NCI-H524 (cell line): Measurements from ENCODE around the gene IL6R.

Experiments used
- DNase-seq, 2 experiments: peaks; one replicate each; lab custom pipeline; 2025; lab: John Stamatoyannopoulos, UW

IL6R gene

DNA sequence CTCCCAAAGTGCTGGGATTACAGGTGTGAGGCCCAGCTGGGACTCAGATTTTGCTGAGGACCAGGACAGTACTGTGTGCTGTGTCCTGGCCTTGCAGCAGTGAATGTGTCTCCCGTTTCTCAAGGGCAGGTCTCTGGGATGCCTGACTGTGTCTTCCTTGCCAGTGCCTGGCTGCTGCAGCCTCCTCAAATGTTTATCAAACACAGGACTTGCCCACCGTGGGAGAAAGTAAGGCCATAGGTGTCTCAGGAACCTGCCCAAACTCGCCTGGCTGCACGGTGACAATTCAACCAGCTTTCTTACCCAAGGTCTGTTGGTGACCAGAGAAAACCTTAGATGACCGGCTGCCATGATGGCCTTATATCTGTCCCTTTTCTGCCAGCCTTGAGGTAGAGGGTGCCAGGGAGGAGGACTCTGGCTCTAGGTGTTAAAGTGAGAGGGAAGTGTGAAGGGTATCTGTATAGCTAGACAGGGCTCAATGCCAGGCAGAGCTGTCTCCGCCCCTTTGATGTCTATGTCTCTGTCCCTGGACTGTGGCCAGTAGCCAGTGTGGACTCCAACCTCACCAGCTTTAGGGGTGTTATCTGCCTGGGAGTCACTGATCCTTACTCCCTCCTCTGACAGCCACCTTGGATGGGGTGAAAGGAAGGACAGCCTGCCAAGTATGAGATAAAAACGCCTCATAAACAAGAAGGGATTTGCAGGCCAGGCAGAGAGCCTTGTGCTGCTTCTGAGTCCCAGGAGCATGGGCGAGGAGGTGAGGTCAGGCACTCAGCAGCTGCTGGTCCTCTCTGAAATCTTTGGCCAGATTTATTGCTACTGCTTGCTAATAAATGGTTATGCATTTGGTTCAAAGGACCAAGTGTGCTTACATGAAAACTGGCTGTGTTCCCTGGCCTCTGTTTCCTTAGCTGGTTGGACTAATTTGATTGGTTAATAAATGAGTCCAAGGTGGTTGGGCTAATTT lies 22.3 kb downstream of the IL6R start:
- DNase-seq: no peak

DNA sequence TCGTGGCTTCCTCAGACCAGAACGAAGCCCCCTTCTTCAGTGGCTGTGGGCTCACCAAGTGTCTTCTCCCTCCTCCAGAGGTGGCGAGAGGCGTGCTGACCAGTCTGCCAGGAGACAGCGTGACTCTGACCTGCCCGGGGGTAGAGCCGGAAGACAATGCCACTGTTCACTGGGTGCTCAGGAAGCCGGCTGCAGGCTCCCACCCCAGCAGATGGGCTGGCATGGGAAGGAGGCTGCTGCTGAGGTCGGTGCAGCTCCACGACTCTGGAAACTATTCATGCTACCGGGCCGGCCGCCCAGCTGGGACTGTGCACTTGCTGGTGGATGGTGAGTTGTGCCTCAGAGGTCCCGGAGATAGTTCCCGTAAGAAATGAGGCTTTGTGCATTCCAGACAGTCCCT lies 24.0 kb downstream of the IL6R start:
- no peak for DNase-seq

DNA sequence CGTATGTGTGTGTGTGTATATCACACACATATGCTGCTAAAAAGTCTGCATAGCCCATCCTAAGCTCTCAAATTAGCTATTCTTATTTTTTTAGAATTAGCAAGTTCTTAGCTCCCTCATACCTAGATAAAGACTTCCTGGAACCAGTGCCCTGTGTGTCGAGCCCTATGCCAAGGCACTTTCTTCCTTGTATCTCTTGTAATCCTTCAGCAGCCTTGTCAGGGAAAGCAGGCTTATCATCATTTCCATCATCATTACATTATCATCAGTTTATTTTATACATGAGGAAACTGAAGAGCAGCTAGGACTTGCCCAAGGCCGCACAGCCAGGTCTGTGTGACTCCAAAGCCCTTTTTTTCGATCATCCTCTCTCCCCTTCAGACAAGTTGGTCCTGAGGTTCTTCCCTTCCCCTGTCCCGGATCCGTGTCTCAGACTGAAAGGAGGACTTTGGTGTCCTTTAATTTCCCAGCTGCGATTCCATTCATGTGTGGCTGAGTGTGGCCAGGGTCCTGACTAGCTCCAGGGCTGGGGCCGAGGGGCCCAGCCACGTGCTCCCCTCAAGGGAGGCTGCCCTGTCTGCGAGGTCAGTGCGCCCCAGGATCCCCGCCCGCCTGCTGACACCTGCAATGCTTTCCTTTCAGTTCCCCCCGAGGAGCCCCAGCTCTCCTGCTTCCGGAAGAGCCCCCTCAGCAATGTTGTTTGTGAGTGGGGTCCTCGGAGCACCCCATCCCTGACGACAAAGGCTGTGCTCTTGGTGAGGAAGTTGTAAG lies 24.9 kb downstream of the IL6R start:
- DNase-seq: no peak

DNA sequence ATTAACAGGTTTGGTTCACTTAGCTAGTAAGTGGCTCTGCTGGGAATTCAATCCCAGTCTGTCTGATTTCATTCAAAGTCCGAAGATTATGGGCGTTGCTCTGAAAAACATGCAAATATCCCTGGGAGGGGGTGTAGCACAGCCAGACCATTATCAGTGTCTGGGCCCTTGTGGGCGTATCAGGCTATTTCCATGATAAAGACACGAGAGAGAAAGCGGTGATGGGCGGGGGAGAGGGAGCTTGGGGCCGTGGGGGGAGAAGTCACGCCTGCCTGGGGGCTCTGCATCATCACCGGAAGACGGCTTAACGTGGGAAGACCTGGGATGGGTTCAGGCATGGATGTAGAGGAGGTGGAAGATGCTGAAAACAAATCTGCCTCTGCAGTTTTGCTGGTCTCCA lies 25.8 kb downstream of the IL6R start:
- DNase-seq: no peak

- no peak for DNase-seq
Observed at GRCh38 chr1:154431586-154432373, 26.6 kb downstream of the IL6R start.

GRCh38 chr1:154433161-154433764 lies 28.1 kb downstream of the IL6R start:
- no peak for DNase-seq

DNA sequence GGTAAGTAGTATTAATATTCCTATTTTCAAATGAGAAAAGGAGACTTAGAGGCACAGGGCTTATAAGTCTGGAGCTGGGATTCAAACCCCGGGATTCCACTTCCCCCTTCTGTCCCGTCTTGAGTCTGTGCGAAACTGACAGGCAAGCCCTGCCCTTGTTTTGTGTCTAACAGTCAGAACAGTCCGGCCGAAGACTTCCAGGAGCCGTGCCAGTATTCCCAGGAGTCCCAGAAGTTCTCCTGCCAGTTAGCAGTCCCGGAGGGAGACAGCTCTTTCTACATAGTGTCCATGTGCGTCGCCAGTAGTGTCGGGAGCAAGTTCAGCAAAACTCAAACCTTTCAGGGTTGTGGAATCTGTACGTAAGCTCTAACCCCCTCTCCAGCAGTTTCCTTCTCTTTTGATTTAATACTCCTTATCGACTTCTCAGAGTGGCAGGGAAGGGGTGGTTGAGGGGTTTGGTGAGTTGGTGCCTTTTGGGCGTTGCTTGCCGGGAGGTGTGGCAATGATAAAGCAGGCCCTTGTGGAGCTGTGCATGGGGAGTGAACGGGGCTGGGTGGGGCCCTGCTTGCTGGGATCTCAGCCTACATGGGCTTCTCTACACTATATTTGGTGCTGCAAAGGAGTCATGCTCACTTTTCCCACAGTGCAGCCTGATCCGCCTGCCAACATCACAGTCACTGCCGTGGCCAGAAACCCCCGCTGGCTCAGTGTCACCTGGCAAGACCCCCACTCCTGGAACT lies 29.4 kb downstream of the IL6R start:
- no peak for DNase-seq

DNA sequence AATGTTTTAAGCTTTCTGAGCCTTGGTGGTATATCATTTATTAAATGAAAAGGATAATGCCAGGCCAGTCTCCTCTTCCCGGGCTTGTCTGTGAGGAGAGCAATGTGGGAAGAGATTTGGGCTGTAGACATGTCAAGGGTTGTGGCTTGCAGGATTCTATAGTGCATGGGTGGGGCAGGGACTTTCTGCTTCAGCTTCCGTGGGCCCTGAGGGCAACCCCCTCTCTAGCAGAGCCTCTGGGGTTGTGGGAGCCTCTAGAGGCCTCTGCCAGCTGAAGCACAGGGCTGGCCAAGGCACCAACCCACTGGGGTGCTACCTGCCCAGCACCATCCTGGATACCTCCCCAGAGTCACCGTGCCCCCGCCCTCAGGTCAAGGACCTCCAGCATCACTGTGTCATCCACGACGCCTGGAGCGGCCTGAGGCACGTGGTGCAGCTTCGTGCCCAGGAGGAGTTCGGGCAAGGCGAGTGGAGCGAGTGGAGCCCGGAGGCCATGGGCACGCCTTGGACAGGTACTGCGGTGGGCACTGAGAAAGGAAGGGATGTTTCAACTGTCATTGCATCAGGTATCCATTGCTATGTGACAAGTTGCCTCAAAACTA lies 30.6 kb downstream of the IL6R start:
- DNase-seq: no peak

DNA sequence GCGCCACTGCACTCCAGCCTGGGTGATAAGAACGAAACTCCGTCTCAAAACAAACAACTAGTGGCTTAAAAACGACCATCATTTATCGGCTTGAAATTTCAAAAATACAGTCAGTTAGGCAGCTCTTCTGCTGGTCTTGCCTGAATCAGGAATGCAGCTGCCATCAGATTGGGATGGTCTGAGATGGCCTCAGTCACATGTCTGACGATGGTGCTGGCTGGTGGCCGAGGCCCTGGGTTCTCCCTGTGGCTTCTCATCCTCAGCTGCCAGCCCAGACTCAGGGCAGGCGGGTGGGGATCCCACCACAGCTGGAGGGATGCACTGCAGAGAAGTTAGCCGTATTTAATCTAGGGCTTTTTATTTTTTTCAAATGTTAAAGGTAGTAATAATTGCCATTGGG lies 31.3 kb downstream of the IL6R start:
- DNase-seq: no peak

DNA sequence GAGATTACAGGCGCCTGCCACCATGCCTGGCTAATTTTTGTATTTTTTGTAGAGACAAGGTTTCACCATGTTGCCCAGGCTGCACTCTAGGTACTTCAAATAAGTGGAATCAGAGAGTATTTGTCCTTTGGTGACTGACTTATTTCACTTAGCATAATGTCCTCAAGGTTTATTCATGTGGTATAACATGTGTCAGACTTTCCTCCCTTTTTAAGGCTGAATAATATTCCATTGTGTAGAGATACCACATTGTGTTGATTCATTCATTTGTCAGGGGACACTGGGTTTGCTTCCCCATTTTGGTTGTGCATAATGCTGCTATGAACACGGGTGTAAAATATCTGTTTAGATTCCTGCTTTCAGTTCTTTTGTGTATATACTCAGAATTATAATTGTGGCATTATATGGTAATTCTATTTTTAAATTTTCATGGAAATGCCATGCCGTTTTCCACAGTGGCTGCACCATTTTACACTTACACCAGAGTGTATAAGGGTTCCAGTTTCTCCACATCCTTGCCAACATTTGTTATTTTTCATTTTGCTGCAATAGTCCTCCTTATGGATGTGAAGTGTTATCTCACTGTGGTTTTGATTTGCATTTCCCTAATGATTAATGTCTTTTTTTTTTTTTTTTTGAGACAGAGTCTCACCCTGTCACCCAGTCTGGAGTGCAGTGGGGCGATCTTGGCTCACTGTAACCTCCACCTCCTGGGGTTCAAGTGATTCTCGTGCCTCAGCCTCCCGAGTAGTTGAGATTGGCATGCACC lies 35.1 kb downstream of the IL6R start:
- no peak for DNase-seq

DNA sequence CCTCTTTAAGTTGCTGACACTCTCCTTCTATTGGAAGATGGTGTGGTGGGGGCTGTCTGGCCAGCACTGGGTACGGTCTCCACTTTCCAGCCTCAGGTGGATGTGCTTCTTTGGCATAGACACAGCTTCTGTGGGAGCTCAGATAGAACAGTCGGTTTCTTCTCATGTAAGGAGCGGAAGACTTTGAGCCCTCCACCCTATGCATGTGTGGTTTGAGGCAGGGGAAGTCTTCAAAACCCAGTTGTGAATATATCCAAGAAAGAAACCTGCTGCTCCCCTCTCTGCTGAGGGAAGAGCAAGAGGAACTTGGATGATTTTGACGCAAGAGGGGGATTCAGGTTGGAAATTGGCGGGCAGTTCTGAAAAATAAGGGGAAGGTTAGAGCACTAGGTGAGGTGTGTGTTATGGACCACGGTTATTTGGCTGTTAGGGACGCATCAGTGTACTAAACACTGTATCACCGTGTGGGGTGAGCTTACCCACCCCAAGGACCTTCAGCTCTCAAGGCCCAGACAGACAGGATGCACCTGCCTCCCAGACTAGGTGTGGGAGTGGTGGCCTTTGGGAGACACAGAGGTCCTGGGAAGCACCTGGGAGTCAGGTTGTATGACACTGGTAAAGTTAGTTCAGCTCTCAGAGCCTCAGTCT lies 36.2 kb downstream of the IL6R start:
- DNase-seq: no peak

DNA sequence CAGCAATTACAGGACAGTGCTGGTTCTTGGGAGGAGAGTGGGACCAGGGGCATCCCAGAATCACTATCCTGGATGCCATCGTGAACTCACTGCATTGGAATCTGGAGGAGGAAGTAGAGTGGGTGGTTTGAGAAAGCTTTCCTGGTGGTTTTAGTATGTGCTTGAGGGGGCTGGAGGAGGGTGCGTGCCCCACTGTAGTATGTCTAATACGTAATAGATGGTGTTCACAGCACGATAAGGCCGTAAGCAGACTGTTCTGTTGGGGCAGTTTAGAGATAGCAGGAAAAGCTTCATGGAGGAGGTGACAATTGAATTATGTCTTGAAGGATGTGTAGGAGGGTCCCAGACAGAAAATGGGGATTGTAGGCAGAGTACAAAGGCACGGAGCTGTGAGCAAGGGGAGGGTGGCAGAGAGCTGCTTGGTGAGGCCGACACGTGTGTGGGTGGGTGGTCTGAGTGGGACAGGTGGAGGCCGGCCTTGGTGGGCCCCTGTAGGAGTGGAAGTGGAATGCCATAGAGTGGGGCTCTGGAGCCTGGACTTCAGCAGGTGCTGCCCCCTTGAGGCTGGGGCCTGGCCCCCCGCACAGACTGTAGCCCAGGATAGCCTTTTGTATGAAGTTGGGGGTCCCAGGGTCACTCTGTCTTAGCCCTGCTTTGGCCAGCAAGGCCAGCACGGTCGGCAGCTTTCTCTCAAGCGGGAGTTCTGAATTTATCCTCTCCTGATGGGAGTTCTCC lies 37.0 kb downstream of the IL6R start:
- DNase-seq: no peak

- DNase-seq: no peak
Observed at GRCh38 chr1:154443274-154444013, 38.3 kb downstream of the IL6R start.

DNA sequence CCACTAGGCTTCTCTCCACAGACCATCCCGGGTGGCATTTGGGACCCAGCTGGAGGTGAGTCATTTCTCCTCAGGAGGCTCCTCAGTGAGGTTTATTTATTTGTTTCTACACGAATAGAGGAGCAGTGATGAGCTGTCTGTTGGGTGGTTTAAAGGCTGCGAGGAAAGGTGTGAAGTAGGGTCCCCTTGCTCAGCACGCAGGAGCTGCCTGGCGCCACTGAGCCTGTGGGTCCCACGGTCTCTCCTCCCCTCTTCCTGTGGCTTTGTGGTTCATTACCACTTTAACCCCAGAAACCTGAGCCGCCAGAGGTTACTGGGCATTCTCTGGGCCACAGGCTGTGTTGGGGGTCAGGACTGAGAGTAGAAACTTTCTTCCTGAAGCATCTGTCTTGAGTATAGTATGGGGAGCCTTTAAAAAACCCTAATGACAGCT lies 39.9 kb downstream of the IL6R start:
- DNase-seq: no peak

DNA sequence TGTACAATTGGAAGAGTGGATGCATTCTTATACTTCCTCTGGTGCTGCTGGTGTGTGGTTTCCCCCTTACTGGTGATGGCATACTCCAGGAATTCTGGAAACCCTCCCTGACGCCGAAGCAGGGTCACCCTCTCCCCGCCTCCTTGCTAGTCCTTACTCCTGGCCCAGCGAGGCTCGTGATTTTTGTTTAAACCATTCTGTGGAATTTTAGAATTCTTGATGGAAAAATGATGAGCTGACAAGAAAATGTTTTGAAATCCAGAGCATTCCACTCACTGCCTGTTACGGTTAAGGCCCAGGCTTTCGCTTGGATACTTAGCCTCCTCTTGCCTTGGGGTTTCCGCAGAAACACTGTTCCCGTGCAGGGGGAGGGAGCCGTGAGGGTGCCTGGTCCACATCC lies 41.1 kb downstream of the IL6R start:
- no peak for DNase-seq

- DNase-seq: no peak
Observed at GRCh38 chr1:154446789-154447188, 41.6 kb downstream of the IL6R start.

- DNase-seq: peak; percentile 90 to 94
Observed at GRCh38 chr1:154448331-154448811, 43.2 kb downstream of the IL6R start.

DNA sequence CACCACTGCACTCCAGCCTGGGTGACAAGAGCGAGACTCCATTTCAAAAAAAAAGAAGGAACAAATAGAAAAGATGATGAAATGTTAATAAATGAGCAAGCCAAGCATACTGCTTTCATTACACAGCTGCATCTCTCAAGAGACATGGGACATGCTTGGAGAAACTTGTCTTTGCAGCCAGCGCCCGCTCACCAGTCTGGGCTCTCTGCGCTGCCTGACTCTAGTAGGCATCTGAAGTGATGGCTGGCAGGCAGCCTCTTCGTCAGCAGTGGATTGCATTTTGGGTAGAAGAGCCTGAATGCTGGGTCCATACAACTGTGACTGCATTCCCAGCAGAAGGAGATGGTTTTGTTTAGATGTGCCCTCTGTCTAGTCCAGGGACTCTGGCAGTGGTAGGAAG lies 48.0 kb downstream of the IL6R start:
- DNase-seq: no peak
